T1000 (cell line): ENCODE measurements around the gene SFMBT2.

Experiments used
- DNase-seq: peaks from one replicate; lab custom pipeline; 2025; ENCODE audit warnings: mixed read lengths; lab: John Stamatoyannopoulos, UW

SFMBT2 gene

DNA sequence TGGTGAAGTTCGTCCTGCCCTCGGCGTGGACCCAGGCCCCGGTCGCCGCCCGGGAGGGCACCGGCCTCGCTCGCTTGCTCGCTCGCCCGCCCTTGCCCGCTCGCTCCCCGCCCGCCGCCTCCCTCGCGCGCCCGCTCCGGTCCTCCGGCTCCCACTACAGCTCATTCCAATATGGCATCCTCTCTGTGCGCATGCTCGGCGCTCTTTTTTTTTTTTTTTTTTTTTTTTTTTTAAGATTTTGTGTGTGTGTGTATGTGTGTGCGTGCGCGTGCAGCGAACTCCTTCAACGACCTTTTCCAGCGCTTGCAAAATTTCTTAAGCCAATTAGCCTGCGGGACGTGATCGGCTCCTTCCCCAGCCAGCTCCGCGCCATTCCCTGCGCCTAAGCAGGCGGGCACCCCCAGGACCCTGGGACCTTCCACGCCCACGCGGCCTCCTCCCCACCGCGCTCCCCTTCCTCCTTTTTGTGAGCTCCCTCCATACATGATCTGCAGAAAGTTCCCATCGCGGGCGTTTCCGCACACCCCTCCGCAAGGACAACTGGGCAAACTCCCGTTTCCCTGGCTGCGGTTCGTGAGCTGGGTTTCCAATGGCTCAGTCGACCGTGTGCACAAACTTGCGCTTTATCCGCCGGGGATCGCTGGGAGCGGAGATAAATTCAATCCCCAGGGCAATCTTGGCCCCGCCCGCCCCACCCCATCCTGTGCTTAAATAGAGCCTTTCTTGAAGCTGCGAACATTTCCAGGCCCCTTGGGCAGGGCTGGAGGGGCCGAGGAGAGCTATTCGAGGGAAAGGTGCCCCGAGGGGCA, at the start of gene SFMBT2:
SFMBT2 (minus strand) TSS at position 173 of the 809 bp plus-strand sequence. CDS start 29,136 bp downstream, outside the sequence.
- peak; percentile 37 for DNase-seq

DNA sequence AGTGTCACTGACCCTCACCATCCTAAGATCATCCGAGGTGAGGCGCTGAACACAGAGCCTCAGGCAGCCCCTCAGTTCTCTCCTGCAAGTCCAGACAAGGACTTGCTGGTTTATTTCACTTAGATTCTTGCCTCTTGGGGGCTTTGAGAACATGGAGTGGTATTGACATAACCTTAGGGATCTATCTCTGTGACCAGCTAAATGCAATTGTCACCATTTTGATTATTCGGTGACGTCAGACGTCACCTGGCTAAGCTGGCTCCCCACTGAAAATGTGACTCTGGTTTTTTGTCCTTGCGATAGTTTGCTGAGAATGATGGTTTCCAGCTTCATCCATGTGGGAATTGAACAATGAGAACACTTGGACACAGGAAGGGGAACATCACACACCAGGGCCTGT, 49.2 kb upstream of the SFMBT2 start:
- no peak for DNase-seq

DNA sequence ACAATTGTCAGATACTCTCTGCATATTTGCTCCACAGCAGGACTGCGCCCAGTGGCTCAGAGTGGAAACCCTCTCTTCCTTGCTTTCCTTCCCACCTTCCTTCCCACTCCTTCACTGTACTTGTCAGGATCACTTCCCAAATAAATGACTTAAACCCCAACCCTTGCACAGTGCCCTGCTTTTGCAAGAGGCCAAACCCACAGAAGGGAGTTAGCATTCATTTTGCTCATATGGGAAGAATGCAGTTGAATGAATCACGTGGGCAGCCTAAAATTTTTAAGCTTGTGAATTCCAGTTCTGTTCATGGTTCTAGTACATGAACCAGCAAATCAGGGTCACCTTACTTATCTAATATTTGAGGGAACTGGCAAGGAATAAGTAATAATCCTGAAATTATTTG, 47.7 kb upstream of the SFMBT2 start:
- no peak for DNase-seq

DNA sequence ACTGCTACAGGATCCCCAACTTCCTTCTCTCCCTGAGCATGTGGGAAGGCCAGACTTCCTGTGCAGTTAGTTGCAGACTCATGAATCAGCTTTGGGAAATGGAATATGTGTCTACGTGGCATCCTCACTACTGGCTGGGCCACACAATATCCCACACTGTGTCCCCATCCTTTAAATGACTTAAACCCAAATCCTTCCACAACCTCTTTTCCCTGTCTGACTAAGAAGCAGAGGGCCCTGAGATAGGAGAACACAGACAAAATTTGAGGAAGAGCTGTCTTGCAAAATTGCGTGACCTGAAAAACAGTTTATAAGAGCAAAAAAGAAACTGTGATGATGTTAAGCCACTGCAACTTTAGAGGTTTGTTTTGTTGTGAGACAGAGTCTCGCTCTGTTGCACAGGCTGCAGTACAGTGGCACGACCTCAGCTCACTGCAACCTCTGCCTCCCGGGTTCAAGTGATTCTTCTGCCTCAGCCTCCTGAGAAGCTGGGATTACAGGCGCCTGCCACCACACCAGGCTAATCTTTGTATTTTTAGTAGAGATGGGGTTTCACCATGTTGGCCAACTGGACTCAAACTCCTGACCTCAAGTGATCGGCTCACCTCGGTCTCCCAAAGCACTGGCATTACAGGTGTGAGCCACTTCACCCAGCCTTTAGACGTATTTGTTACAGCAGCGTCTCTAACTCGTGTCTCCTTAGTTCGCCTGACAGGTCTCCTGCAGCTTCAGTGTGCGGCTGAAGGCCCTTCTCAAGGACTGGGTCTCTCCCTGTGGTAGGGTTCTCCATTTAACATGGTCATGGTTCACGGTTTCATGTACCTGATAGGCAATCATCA, 46.9 kb upstream of the SFMBT2 start:
- DNase-seq: no peak

DNA sequence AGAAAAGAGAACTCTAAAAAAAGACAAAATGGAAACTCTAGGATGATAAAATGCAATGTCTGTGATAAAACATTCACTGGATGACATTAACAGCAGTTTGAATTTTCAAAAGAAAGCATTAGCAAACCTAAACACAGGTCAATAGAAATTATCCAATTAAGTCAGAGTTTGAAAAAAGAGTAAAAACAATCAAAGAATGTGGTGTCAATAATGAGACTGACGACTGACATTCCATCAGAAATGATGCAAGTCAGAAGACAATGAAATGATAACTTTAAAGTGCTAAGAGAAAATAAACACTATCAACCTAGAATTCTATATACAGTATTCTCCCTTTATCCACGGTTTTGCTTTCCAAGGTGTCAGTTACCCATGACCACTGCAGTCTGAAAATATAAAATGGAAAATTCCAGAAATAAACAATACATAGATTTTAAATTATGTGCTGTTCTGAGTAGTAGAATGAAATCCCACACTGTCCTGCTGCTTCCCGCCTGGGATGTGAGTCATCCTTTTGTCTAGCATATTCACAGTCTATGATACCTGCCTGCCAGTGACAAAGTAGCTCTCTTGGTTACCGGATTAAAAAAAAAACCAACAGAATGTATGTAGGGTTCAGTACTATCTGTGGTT, 38.3 kb upstream of the SFMBT2 start:
- DNase-seq: no peak

DNA sequence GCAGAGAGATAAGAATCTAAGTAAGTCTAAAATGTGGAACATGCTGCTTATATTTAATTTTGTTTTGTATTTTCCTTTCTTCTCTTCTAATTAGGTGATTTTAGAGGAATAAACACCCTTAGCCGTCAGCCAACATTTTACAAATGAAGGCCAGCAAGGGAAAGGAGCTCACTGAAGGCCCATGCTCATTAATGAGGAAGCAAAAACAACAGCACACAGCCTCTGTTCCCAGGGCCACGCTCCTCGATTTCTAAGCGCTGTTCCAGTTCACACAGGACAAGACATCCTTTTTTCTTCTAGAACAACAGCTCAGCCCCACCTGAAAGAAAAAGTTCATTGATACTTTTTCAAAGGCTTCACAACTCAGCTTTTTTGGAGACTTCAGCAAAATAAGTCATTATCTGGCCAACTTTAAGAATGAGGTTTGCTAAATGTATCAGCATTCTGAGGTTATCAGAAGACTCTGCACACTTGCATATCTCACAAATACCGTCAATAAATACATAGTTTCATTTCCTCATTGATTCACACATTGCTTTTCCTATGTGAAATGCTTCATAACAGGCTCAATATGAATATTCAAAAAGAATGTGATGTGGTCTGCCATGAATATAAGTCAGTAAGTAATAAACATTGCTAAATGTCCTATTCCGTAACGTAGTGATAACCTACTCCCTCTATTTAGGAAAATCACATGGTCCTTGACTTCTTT, 34.8 kb upstream of the SFMBT2 start:
- DNase-seq: no peak

DNA sequence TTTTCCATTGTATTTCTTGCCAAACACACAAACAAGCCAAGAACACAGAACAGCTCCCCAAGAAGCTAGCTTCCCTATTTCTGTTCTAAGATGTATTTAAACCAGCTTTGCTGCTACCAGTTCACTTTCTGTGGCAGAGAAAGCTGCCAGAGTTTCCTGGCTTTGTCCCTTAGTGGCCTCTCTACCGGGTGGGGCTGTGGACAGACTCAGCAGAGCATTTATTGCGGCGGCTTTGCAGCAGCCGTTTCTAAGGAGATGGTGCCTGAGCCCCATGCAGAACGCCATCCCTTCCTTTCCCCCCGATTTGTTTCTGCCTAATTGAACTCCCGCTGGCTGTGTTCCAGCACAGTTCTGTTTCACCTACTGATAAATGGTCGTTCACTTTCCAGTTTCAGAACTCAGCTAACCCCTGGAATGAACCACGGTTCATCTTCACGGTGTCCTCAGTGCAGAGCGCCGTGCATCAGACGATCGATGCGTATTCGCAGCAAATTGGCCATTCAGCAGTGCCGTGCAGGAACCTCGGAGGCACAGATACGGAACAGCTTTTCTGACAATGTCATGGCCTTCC, 33.8 kb upstream of the SFMBT2 start:
- DNase-seq: no peak

DNA sequence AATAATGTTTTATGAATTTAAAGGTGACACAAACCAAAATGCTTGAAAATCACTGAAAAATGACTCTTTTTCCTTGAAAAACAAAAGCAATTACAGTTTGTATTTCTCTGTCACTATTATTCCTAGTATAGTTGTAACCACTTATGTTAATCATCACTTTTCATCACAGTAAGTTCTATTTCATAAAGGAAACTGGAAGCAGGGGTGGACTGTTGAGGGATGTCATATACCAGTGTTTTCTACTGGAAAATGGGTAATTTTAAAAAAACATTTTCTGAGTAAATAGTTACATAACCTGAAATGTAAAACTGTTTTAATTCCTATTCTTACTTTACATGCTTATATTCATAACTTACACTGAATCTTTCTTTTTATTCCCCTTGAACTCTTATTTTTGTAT, 32.2 kb upstream of the SFMBT2 start:
- no peak for DNase-seq

DNA sequence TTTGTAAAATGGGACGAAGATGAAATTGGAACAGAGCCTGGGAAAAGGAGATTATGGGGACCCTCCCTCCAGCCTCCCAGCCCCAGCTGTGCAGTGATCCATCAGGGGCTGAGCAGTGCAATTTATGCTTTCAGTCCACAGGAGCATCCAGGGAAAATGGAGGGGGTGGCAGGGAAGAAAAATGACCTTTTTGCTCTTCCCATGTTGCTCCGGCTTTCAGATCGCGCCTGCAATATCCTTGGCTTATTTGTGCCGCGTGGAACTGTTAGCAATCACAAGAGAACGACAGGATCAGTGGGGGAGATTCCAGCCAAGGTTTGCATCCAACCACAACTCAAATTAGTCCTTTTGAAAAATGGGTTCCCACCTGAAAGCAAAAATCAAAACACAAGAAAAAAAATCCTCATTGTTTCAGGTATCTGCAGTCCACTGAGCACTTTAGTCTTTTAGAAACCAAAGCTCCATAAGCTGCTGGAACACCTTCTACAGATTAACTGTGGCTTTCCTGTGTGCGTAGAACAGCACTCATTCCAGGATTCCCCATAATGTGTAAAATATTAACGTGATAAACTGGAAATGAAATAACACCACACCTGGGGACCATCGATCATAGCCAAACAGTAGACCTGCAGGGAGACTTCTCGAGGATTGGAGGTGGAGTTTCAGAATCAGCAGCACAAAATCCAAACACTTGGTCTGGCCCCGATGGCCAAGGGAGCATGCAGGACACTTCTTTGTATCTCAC, 30.7 kb upstream of the SFMBT2 start:
- no peak for DNase-seq

DNA sequence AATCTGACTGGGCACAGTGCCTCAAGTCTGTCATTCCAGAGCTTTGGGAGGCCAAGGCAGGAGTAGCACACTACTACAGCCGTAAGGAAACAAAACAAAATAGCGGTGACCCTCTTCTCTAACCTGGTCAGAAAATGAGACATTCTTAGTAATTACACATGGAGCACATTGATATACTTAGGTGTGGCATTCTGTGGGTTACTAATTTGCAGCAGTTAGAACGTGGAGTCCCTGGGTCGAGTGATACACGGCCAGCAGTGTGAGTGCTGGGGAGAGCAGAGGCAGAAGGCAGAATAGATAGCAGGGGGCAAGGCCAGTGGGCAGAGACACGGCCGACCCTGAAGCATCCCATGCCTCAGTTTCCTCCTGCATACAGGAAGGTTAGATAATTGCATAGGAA, 28.9 kb upstream of the SFMBT2 start:
- DNase-seq: no peak

DNA sequence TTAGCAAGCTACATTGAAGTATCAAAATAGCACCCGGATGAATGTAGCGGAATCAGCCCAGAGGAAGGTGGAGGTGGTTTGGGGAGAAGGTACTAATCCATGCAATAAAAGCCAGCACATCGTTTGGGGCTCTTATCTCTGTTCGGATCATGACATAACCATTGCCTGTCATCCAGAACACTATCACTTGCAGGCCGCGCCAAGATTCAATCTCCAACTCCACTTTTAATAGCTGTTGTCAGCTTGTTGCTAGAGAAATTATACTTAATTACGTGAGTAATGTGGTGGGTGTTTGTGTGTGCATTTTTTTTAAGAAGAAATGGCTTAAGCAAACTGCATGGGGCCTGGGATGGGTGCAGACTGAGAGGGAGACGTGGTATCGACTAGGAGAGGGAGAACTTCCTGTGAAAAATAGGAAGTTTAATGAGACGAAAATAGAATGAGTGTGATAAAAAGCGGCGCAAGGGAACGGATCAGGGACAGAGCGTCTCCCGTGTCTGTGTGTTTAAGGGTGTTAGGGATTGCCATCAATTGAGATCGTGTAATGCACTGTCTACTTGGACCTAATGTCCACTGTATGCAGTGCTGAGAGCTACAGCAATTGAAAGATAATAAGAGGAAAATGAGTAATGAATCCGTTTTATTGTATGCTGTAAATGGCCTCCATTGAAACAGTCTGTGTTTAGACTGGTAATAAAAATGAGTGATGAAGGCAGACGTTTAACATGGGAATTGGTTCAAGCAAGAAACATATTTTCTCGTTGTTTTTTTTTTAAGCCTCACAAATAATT, 27.6 kb upstream of the SFMBT2 start:
- DNase-seq: no peak

DNA sequence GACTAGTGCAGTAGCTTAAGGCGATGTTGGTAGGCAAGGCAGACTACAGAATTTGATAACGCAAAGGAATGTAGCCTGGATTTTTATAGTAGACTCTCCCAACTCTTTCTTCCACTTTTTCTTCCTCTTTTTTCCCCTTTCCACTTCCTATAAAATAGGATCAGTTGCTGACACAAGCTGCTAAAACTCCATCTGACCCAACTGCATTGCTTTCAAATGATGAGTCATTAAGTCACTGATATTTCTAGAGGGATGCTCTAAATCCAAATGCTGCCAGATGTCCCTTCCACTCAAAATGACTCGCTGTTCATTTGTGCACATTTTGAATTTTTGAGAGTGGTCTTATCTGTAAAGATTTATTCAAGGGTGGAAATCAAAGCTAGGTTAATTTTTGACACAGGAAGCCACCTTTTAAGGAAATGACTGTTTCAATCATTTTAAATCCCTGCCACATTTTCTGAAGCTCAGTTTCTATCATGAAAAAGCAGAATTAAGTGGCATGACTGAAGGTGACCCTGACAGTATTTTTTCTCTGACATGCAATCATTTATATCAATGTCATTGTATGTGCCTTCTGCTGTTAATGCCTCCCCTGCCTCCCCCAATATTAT, 25.8 kb upstream of the SFMBT2 start:
- DNase-seq: no peak

DNA sequence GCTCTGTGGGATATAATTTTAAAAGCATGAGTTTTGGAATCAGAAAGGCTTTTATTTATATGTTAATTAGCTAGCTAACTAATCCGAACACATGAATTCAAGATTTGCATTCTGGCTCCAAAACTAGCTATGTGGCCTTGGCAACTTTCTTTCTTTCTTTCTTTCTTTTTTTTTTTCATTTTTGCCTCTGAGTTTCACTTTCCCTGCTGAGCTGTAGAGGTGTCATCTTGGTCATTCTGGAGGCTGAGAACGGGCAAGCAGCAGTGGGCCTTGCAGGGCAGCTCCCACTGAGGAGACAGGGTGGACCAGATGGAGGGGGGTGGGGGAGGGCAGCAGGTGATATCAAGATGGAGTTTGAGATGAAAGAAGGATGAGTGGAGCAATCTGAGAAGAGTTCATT, 24.8 kb upstream of the SFMBT2 start:
- DNase-seq: no peak

DNA sequence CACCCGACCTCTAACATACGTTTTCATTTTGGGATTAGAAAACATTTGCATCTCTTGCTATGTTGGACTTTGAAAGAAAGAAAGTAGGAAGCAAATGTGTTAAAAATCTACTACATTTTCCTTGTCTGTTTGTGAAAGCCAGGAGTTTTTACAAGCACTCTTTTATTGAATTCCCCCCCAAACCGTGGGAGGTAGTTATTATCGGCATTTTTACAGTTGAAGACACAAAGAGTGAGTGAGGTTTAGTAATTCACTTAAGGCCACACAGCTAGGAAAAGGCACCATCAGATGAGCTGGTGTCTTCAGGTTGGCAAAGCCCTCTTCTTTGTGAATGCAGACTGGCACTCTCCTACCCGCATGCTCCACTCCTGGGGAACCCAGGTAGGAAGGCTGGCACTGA, 23.5 kb upstream of the SFMBT2 start:
- DNase-seq: no peak

DNA sequence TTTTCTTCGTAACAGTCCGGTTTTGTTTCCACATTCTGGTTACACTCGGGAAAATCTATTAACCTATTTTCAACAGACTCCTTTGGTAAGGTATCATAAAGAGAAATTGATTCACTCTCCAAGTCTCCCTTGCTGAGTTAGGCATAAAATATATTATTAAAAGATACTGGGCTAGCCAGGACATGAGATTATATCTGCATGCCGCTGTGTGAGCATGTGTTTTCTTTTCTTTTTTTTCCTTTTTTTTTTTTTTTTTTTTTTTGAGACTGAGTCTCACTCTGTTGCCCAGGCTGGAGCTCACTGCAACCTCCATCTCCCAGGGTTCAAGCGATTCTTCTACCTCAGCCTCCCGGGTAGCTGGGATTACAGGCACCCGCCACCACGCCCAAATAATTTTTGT, 23.0 kb upstream of the SFMBT2 start:
- DNase-seq: no peak

DNA sequence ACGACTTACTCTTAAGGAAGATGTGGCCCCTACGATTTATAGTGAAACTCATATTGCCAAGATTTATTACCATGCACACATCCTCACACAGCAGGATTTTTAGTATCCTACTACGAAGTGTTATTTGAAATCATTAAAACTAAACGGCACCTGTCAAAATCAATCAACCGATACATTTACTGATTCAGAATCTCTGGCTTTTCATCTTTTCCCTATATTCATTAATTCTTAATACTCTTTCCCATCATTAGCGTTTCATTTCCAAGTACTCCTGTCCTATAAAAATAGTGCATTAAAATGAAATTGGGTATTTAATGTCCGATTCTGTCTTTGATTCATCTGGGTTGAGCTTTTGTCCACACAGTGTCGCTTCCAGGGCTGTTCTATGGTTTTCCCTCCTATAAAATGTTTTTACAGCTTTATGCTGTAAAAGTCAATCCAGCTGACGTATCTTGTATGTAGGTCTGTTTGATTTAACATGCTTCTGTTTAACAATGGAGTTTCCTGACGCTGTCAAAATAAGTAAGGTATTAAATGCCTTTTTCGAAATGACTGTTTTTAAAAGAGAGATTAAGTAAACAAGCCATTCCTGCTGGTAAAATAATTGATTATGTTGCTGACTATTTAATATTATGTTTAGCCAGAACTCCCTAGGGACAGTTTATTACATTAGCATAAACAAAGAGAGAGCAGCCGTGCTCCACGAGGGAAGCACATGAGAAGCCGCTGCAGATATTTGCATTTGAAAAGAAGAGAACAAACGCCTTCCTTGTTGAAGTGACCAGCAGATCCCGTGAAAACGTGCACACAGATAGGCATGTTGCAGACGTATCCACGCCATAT, 22.3 kb upstream of the SFMBT2 start:
- no peak for DNase-seq

DNA sequence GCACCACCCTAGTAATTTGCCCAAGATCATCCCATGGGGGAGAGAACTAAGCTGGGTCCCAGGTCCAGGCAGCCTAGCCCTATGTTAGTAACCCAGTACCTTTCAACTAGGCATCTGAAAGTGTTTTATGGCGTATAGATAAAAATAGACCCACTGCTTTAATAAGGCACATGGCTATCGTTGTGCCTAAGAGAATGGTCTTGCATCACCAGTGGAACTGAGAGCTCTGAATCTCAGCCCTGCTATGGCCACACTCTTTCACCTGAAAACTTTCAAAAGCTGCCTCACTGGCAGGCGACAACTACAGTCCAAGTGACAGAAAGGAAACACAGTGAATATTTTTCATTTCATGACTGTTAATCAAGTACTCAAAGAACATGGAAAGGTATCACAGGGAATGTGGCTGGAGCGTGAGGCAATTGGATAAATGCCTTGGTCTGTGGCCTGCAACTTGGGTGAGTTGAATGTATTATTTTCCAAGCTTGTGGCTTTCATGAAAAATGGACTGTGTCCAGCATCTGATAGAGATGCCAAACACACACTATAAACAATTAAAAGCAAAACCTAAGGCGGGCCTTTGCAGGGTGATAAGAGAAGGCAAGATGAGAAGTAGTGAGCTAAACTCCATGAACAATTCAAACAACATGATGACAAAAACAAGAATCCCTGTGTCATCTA, 18.0 kb upstream of the SFMBT2 start:
- DNase-seq: no peak

DNA sequence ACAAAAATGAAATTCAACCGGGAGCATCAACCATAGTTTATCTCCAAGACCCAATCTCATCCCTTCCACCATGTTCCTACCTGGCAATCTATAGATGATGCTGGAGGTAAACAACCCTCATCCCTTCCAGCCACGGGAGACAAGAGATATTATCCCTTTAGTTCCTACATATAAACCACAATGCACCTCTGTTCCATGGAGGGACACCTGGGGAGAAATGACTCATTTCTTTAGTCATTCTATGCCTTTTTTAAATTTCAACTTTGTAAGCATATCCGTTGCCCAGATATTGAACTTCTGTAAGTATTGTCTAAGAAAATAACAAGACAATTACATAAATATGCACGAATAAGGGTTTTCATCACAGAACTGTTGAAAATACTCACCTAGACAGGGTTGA, 15.5 kb upstream of the SFMBT2 start:
- DNase-seq: no peak
